Mucosa of rectum (tissue), 2 donors: ENCODE measurements around the gene ATP2A2.

Experiments
- H3K27ac ChIP-seq, 2 donors: one replicate each; pipeline ENCODE4 v1.7.0; 2013; ENCODE audit warnings: inconsistent platforms in 2 of 2, low read depth in 2 of 2, low read length in 2 of 2
- H3K27me3 ChIP-seq, 2 donors: one replicate each; pipeline ENCODE4 v1.7.0; 2013; ENCODE audit warnings: low read length in 2 of 2; ENCODE audit not compliant: control insufficient read depth in 2 of 2, insufficient read depth in 2 of 2
- H3K36me3 ChIP-seq, 2 donors: one replicate each; pipeline ENCODE4 v1.7.0; 2013; ENCODE audit warnings: low read length in 2 of 2; ENCODE audit not compliant: control insufficient read depth in 2 of 2, insufficient read depth in 2 of 2
- H3K4me1 ChIP-seq, 2 donors: one replicate each; pipeline ENCODE4 v1.7.0; 2013; ENCODE audit warnings: low read length in 2 of 2, mild to moderate bottlenecking in 1 of 2; ENCODE audit not compliant: control insufficient read depth in 2 of 2, insufficient read depth in 2 of 2
- H3K4me3 ChIP-seq, 2 donors: one replicate each; pipeline ENCODE4 v1.7.0; 2013; ENCODE audit warnings: low read length in 2 of 2
- H3K9ac ChIP-seq, 2 donors: one replicate each; pipeline ENCODE4 v1.7.0; 2013; ENCODE audit warnings: low read length in 2 of 2, low read depth in 1 of 2, mild to moderate bottlenecking in 1 of 2
- H3K9me3 ChIP-seq, 2 donors: one replicate each; pipeline ENCODE4 v1.7.0; 2013; ENCODE audit warnings: low read length in 2 of 2; ENCODE audit not compliant: control insufficient read depth in 2 of 2
- donor health status: healthy.
- donor health status: Normal muscosa, but diverticular disease.

ATP2A2 gene

DNA sequence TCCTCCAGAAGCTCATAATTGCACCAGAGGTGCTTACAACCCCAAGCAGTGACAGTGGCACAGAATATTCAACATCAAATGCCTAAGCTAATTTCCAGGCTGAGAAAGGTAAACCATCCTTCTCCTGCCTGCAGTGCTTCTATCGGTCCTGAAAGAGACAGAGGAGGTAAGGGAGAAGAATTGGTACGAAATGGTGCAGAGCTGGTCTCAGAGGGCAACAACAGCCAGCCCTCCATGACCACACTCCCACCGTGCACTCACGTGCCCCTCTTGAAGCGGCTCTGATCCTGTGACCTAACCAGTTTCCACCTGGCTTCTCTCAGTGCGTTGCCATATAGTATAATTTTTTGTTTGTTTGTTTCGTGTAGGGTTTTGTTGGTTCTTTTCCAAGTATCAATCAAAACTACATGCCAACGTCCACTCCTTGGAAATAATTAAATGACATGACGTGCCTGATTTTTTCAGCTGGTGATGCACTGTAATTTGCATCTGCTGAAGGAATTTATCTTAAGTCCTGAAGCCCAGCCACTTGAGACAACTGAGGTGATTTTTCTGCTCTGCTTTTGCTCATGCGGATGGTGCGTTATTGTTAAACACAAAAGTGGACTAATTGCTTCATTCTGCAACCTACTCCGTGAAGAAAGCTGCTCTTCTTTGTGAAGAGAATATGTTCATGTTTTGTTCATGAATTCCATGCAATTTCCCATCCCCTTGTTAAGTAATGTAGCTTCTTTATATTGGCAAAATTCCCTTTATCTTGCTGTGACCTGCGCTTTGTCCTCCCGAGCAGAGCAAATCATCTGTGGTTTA is 1.3 kb upstream of the ATP2A2 start:
- H3K27ac ChIP-seq, result peak overlapping the region; percentile 88 to 95
- peak overlapping the region; percentile 82 to 97 for H3K4me3 ChIP-seq
- peak overlapping the region; percentile 84 to 90 for H3K9ac ChIP-seq
- H3K27me3 ChIP-seq, result no peaks in the 10 kb centered on the region
- peaks cover 26 to 27% of the 10 kb centered on the region in 2 donors for H3K4me1 ChIP-seq
- peaks cover 0 to 4% of the 10 kb centered on the region in 2 donors for H3K36me3 ChIP-seq
- H3K9me3 ChIP-seq, result no peaks in the 10 kb centered on the region

DNA sequence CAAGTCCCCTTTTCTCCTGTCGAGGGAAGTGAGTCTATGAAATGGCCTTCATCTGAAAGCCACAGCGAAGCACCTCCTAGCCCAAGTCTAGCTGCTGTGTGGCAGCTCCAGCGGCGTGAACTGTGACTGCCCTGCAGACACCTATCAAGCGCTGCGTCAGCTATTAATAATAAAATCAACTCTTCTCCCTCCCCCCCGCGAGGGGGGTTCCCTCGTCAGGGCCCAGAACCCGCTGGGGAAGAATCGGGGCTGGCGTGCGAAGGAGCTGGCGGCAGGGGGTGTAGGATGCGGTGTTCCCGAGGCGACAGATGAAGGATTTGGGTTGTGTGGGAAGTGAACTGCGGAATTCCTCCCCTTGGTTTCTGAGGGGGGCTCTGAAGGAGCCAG is 662 bp upstream of the ATP2A2 start:
- Histone ChIP-seq H3K9me3 (no peaks in the 10 kb centered on the region), H3K9ac (peak overlapping the region; percentile 84 to 90), H3K4me1 (peaks cover 30 to 32% of the 10 kb centered on the region in 2 donors), H3K4me3 (peak overlapping the region; percentile 82 to 97), H3K27ac (peak overlapping the region; percentile 88 to 95), H3K36me3 (peaks cover 5% of the 10 kb centered on the region in 2 donors), H3K27me3 (no peaks in the 10 kb centered on the region)

DNA sequence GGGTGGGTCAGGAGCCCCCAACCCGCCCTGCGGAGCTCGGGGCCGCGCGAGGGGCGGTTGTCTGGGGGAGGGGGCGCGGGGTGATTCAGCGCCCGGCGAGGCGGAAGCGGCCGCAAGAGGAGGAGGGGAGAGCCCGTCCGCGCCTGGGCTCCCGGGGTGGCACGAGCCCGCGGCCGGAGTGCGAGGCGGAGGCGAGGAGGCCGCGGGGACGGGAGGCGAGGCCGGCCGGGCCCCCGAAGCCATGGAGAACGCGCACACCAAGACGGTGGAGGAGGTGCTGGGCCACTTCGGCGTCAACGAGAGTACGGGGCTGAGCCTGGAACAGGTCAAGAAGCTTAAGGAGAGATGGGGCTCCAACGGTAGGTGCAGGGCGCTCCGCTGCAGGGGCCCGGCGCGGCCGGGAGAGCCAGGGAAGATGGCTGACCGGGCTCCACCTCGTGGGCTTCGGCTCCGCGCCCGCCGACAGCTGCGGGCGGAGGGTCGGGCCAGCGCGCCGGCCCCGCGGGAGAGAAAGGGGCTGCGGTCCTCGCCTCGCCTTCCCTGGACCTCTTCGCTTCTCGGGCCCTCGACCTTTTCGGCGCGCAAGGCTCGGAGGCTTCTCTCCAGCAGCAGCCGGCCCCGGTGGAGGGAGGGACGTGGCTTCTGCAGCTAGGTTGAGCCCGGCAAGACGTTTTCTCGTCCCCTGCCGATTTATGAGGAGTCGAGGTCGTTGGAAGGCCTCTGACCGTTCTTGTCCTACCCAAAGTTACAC is 677 bp downstream of the ATP2A2 start:
- peak overlapping the region; percentile 95 for H3K27ac ChIP-seq
- peak overlapping the region; percentile 85 to 94 for H3K9ac ChIP-seq
- H3K27me3 ChIP-seq, result no peaks in the 10 kb centered on the region
- peaks cover 7 to 8% of the 10 kb centered on the region in 2 donors for H3K36me3 ChIP-seq
- H3K9me3 ChIP-seq, result no peaks in the 10 kb centered on the region
- H3K4me3 ChIP-seq, result peak overlapping the region; percentile 80 to 97
- H3K4me1 ChIP-seq, result peaks cover 30 to 37% of the 10 kb centered on the region in 2 donors

DNA sequence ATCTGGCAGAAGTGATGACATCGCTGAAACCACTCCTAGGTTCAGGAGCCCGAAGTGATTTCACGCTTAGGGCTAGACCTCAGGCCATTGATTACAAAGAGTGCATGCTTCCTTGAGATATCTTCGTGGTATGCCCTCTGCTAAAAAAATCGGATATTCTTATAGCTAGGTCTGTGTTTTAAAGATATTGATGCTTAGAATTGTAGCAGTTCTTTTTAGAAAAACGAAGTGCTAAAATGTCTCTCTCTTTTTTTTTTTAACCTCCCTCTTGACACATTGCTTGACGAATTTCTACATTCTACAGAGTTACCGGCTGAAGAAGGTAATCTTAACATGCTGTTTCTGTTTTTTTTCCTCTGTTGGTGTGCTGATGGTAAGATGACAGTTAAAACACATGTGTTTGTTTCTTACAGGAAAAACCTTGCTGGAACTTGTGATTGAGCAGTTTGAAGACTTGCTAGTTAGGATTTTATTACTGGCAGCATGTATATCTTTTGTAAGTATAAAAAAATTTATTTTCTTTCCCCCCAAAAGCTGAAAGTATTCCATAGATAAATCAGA is 1.3 kb downstream of the ATP2A2 start:
- H3K4me3 ChIP-seq, result peak overlapping the region; percentile 80 to 97
- H3K27ac ChIP-seq, result peak overlapping the region; percentile 95

DNA sequence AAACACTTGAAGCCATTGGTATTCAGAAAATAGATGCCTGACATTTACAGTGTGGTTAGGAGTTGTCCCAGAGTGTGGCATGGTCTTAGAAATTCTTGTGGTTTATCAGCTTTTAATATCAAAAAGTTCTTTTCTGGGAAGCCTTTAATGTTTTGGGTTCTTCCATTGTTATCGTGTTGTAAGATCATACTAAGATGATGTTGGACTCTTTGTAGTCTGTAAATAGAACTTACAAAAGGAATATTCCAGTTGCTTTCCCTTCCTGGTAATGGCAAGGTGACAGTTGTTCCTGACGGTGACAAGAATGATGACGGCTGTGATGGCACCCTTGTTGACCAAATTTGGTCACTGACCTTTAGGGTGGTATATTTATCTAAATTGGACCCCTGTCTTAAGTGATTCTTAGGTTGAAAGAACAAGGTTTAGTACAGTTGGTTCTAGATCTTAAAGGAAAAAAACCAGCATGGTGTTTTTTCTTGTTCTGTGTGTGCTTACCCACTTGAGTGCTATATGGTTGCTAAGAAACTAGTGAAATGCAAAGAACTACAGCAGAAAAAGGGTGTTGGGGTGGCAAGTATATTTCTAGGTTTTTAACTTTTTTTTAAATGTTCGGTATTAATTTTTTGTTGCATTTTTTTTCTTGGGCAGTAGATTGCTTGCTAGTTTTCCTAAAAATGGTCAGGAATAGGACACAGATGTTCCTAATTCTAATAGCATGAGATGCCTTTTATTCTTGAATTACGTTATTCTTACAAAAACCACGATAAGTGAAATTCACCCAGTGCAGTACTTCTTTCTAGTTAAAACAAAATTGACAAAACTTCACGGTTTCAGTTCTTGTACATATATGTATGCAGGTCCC is 2.1 kb downstream of the ATP2A2 start:
- peak overlapping the region; percentile 52 to 94 for H3K9ac ChIP-seq
- no peaks in the 10 kb centered on the region for H3K9me3 ChIP-seq
- peaks cover 31 to 37% of the 10 kb centered on the region in 2 donors for H3K4me1 ChIP-seq
- peak overlapping the region; percentile 80 to 97 for H3K4me3 ChIP-seq
- peaks cover 10 to 12% of the 10 kb centered on the region in 2 donors for H3K36me3 ChIP-seq
- no peaks in the 10 kb centered on the region for H3K27me3 ChIP-seq
- H3K27ac ChIP-seq, result peak overlapping the region in 1 of 2 donors; percentile 44

More for the DNA sequence above, 1.3 kb downstream of the ATP2A2 start:
- H3K36me3 ChIP-seq, result peaks cover 8 to 9% of the 10 kb centered on the region in 2 donors
- H3K4me1 ChIP-seq, result peaks cover 30 to 37% of the 10 kb centered on the region in 2 donors
- H3K9ac ChIP-seq, result peak overlapping the region; percentile 85 to 94
- H3K9me3 ChIP-seq, result no peaks in the 10 kb centered on the region
- no peaks in the 10 kb centered on the region for H3K27me3 ChIP-seq

DNA sequence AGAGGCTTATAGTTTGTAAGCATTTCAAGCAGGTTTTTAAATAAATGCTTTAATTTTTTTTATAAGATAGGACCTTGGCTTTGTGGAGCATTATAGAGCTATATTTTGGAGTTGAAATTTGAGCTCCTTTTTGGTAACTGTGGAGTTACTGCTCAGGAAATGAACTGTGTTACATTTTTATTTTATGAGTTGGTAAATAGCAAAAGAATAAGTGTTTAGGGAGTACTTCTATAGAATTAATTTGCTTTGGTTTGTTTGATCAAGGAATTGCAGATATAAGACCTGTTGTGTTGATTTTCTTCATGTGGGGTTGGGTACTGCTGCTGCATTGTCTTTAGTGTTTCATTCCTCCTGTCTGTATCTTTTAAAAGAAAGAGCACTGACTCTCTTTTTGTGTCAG is 3.5 kb downstream of the ATP2A2 start:
- Histone ChIP-seq H3K27me3 (no peaks in the 10 kb centered on the region), H3K36me3 (peaks cover 14 to 21% of the 10 kb centered on the region in 2 donors), H3K9ac (peak overlapping the region in 1 of 2 donors; percentile 43), H3K9me3 (no peaks in the 10 kb centered on the region), H3K27ac (no peak overlapping the region), H3K4me1 (peaks cover 33 to 42% of the 10 kb centered on the region in 2 donors), H3K4me3 (peak overlapping the region in 1 of 2 donors; percentile 80)

DNA sequence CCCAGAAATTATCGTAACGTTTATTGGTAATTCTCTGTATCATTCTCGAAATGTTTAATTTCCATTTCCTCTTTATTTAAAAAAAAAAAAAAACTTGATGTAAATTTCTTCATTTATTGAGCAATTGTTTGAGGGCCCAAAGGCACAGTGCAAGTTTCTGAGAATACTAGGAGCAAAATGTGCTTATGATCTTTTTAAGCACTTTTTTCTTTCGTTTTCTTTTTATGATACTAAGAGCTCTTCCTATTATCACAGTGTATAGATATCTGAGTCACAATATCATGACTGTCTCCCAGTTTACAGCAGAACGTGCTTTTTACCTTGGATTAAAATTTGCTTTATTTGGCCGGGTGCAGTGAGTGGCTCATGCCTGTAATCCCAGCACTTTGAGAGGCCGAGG is 5.6 kb downstream of the ATP2A2 start:
- Histone ChIP-seq H3K9me3 (no peaks in the 10 kb centered on the region), H3K9ac (no peak overlapping the region), H3K4me3 (no peak overlapping the region), H3K36me3 (peaks cover 23 to 37% of the 10 kb centered on the region in 2 donors), H3K4me1 (peaks cover 29 to 33% of the 10 kb centered on the region in 2 donors), H3K27me3 (no peaks in the 10 kb centered on the region), H3K27ac (no peak overlapping the region)

DNA sequence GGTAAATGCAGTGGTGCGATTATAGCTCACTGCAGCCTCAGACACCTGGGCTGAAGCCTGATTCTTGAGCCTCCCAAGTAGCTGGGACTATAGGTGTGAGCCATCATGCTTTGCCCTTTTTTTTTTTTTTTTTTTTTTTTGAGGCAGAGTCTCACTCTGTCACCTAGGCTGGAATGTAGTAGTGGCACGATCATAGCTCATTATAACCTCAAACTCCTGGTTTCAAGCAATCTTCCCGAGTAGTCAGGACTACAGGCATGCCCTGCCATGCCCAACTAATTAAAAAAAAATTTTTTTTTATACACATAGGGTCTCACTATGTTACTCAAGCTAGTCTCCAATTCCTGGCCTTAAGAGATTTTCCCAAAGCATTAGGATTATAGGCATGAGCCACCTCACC is 6.9 kb downstream of the ATP2A2 start:
- Histone ChIP-seq H3K4me1 (peaks cover 27 to 33% of the 10 kb centered on the region in 2 donors), H3K27ac (no peak overlapping the region), H3K9ac (no peak overlapping the region), H3K36me3 (peaks cover 28 to 47% of the 10 kb centered on the region in 2 donors), H3K27me3 (no peaks in the 10 kb centered on the region), H3K9me3 (no peaks in the 10 kb centered on the region), H3K4me3 (no peak overlapping the region)

DNA sequence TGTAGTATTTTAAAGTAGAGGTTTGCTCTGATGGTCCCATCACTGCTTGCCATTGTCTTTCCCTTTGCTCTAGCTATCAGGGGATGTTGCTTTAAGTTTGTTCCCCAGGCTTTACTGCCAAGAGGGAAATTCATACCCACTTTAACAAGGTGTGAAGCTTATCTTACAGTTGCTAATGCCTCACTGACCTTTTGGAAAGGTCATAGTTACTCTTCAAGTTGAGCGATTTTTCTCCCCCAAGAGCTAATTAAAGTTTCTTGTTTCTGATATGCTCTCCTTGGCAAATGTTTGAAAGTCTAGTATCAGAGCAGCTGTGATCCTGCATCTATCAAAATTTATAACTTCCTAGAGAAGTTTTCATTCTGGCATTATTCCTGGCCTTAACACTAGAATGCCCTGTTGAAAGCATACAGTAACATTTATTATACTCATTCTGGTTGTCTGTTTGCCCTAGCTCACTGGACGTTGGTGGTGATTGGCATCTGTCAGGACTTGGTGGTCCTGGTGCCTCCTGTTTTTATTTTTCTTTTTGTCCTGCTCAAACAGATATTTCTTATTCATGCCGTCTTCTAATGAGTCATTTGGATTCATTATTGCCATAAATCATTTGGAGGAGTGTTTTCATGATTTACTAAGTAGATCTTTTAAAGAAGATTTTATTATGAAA is 8.1 kb downstream of the ATP2A2 start:
- Histone ChIP-seq H3K9ac (no peak overlapping the region), H3K27me3 (no peaks in the 10 kb centered on the region), H3K9me3 (no peaks in the 10 kb centered on the region), H3K4me3 (no peak overlapping the region), H3K27ac (no peak overlapping the region), H3K4me1 (peaks cover 16 to 21% of the 10 kb centered on the region in 2 donors), H3K36me3 (peaks cover 30 to 48% of the 10 kb centered on the region in 2 donors)
